Tibial nerve (tissue), 4 donors: ENCODE measurements around the gene CMKLR1. TPM values are rescaled to one million over a fixed set of nuclear protein-coding genes. Genes with fewer than 3 reads are reported as not detected.

Experiments used
- DNase-seq, 2 donors: peaks; one replicate each; pipeline ENCODE4 v3.0.0-alpha.2; 2019; ENCODE audit warnings: low spot score in 2 of 2
- H3K27ac ChIP-seq, 4 donors: fragments of 200-600 bp; sonication (generic) in 3 of 4; one replicate each; pipeline ENCODE4 v1.5.1; 2017 to 2019; ENCODE audit warnings: mild to moderate bottlenecking in 1 of 4
- H3K27me3 ChIP-seq, 2 donors: fragments of 200-600 bp; sonication (generic) in 1 of 2; one replicate each; pipeline versions ENCODE4 v1.5.1 to v1.6.0; 2017 to 2019
- H3K36me3 ChIP-seq, 3 donors: fragments of 200-600 bp; sonication (generic); one replicate each; pipeline ENCODE4 v1.5.1; 2018 to 2019
- H3K4me1 ChIP-seq, 4 donors: fragments of 200-600 bp; sonication (generic) in 3 of 4; one replicate each; pipeline ENCODE4 v1.5.1; 2017 to 2019
- H3K4me3 ChIP-seq, 4 donors: fragments of 200-600 bp; sonication (generic) in 3 of 4; one replicate each; pipeline ENCODE4 v1.5.1; 2017 to 2019; ENCODE audit warnings: mild to moderate bottlenecking in 1 of 4, moderate library complexity in 1 of 4
- H3K9me3 ChIP-seq, 4 donors: fragments of 200-600 bp; sonication (generic) in 3 of 4; one replicate each; pipeline ENCODE4 v1.5.1; 2017 to 2019
- CTCF ChIP-seq, 5 experiments: fragments of 200-600 bp in 3 of 5; fragments of 450-650 bp in 2 of 5; sonication (generic) in 3 of 5; IDR thresholded peaks; one replicate each; pipeline ENCODE4 v1.5.1; 2016 to 2019; ENCODE audit warnings: antibody characterized with exemption in 5 of 5, mild to moderate bottlenecking in 3 of 5, moderate library complexity in 2 of 5
- EP300 ChIP-seq, 2 donors: sonication (generic); formaldehyde crosslinking; IDR thresholded peaks; one replicate each; pipeline ENCODE4 v1.6.1; 2017; ENCODE audit warnings: antibody characterized with exemption in 2 of 2, mild to moderate bottlenecking in 1 of 2
- POLR2A ChIP-seq, 2 donors: fragments of 450-650 bp; IDR thresholded peaks; one replicate each; pipeline ENCODE4 v1.6.1; 2017; ENCODE audit warnings: antibody characterized with exemption in 2 of 2, mild to moderate bottlenecking in 2 of 2, moderate library complexity in 2 of 2
- WGBS, 2 donors: methylation state at CpG; one replicate each; pipeline ENCODE4 v1.1.5; 2018; 5-methylcytosine and 5-hydroxymethylcytosine counted together
- total RNA-seq, 4 donors: library from RNA; depleted of rRNA; stranded (reverse); fragments of >200 nt; gene quantifications; one replicate each; pipeline ENCODE4 v1.1.0, GENCODE V29; 2016

The CMKLR1 gene
- total RNA-seq, 4 donors from 2014 or later, result 7.1 to 23.2 (median 18.8) TPM

DNA sequence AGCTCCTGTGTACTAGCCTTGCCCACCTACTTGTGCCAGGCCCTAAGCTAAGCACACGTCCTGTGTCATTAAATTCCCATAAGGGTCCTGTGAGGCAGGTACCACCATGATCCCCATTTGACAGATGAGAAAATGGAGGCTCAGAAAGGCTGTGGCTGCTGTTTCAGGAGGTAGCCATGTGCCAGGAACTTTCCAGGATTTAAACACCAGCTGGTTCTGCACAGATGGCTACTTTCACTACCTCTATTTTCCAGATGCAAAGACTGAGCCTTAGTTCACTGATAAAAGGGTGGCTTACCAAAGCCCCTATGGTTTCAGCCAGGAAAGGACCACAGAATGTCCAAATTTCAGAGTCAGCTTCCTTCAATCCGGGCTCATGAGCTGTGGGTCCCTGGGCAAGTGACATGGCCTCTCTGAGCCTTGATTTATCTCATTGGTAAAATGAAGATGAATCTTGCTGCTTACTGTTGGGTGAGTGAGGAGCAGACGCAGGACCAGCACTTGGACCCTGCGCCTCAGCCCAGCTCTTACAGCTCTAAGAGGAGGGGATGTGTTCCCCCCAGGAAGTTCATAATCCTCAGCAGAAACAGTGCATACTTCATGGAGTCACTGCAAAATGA, 23.5 kb downstream of the CMKLR1 start:
- Histone ChIP-seq H3K36me3 (no peaks in the 10 kb centered on the region), H3K4me3 (no peak overlapping the region), H3K4me1 (peaks cover 0 to 42% (median 9%) of the 10 kb centered on the region in 4 donors), H3K27me3 (no peaks in the 10 kb centered on the region), H3K9me3 (no peaks in the 10 kb centered on the region), H3K27ac (peak overlapping the region in 3 of 4 donors; percentile 4 to 77 (median 29))
- WGBS, 2 donors, result 75 to 77% methylated on average over 4 of the region's 4 CpGs
- TF ChIP-seq CTCF (IDR thresholded peaks at IDR 0.05) (no peak), POLR2A (IDR thresholded peaks at IDR 0.05) (no peak), EP300 (IDR thresholded peaks at IDR 0.05) (no peak)
- DNase-seq, result no peak

DNA sequence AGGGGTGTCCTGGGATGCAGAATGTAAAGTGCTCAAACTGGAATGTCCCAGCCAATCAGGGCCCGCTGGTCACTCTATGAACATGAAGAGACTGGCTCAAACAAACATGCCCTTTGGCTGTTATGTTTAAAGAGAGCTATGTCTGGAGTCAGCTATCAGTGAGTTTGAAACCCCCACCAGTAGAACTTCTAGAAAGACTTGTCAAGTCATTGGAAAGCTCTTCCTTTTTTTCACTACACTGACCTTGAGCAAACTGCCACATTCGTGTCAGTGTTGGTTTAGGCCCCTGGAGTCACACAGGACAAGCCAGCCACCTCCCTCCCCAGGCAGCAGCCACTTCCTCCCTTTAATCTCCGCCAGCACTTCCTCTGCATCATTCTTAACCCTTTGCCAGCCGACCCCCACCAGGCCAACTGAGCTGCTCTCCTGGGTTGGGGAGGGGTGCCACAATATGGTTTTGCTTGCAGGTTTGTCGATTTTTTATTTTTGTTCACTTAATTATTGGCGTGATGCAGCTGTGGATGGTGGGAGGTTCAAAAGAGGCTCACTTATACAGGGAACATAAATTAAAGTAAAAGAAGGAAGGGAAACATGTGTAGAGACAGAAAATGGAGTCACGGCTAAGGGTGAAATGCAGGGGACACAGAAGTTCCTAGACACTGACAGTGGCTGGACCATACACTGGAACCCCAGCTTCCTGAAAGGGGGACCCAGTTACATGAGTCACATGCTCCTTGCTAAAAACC, 25.3 kb downstream of the CMKLR1 start:
- Histone ChIP-seq H3K9me3 (no peaks in the 10 kb centered on the region), H3K36me3 (no peaks in the 10 kb centered on the region), H3K27me3 (no peaks in the 10 kb centered on the region), H3K4me1 (peaks cover 0 to 56% (median 9%) of the 10 kb centered on the region in 4 donors), H3K27ac (peak overlapping the region in 3 of 4 donors; percentile 30 to 81 (median 48)), H3K4me3 (no peak overlapping the region)
- 37 to 46% methylated on average over 7 of the region's 7 CpGs for WGBS, 2 donors
- peak in 1 of 2 donors; percentile 28 for DNase-seq
- peak in 1 of 2 donors; percentile 39 for TF ChIP-seq EP300 (IDR thresholded peaks at IDR 0.05)
- TF ChIP-seq POLR2A (IDR thresholded peaks at IDR 0.05), result no peak

DNA sequence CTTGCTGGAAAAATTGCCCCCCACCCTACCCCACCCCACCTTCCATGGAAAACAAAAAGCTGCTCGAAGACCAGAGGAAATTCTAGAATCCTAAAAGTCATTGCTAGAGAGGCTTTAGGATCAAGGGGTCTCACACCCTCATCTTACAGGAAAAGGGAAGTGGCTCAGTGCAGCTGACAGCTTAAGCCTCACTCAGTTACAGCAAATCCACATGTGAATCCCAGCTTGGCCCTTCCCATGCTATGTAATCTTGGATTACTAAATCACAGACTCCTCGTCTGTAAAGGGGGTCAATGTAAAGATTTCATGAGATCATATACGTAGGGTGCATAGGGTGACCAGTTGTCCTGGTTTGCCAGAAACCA, 25.9 kb downstream of the CMKLR1 start:
- 39 to 40% methylated on average over 3 of the region's 3 CpGs for WGBS, 2 donors
- DNase-seq, result no peak
- Histone ChIP-seq H3K27ac (peak overlapping the region in 3 of 4 donors; percentile 30 to 81 (median 45)), H3K4me1 (peaks cover 0 to 59% (median 9%) of the 10 kb centered on the region in 4 donors), H3K27me3 (no peaks in the 10 kb centered on the region), H3K9me3 (no peaks in the 10 kb centered on the region), H3K36me3 (no peaks in the 10 kb centered on the region), H3K4me3 (no peak overlapping the region)
- no peak for TF ChIP-seq EP300 (IDR thresholded peaks at IDR 0.05)
- no peak for TF ChIP-seq POLR2A (IDR thresholded peaks at IDR 0.05)
- no peak for TF ChIP-seq CTCF (IDR thresholded peaks at IDR 0.05)

GRCh38 chr12:108312693-108313189, 26.4 kb downstream of the CMKLR1 start:
- H3K4me1 ChIP-seq, result peaks cover 0 to 63% (median 9%) of the 10 kb centered on the region in 4 donors
- no peak overlapping the region for H3K4me3 ChIP-seq
- no peak for DNase-seq
- peak overlapping the region in 3 of 4 donors; percentile 30 to 81 (median 45) for H3K27ac ChIP-seq
- TF ChIP-seq CTCF (IDR thresholded peaks at IDR 0.05), result no peak
- TF ChIP-seq EP300 (IDR thresholded peaks at IDR 0.05), result no peak
- no peak for TF ChIP-seq POLR2A (IDR thresholded peaks at IDR 0.05)
- H3K9me3 ChIP-seq, result no peaks in the 10 kb centered on the region
- no peaks in the 10 kb centered on the region for H3K27me3 ChIP-seq
- H3K36me3 ChIP-seq, result no peaks in the 10 kb centered on the region
- WGBS, 2 donors, result 52 to 63% methylated on average over 3 to 4 of the region's 5 CpGs

DNA sequence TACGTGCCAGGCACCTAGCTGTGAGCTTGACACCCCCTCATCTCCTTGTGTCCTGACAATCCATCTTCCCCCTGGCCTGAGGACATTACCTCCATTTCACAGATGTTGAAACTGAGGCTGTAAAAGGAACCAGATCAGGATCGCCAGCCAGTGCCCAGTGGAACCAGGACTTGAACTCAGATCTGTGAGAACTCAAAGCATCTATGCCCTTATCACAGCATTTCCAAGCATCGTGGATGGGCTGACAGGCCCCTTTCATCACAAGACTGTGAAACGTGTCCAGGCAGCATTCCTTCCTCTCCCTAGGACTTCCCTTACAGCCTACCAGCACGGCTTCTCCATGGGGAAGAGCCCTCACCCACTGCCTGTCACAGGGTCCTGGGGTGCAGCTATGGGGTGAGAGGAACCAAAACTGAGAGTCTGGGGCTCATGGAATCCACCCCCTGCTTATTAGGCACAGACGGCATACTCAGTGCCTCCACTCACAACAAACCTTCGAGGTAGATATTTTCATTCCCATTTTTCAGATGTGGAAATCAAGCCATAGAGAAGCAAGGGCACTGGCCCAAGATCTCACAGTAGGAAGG, 26.9 kb downstream of the CMKLR1 start:
- no peak for DNase-seq
- Histone ChIP-seq H3K27ac (peak overlapping the region in 2 of 4 donors; percentile 30 to 81), H3K27me3 (no peaks in the 10 kb centered on the region), H3K9me3 (no peaks in the 10 kb centered on the region), H3K4me3 (no peak overlapping the region), H3K36me3 (no peaks in the 10 kb centered on the region), H3K4me1 (peaks cover 0 to 69% (median 9%) of the 10 kb centered on the region in 4 donors)
- WGBS, 2 donors, result 76 to 77% methylated on average over 7 of the region's 7 CpGs
- TF ChIP-seq CTCF (IDR thresholded peaks at IDR 0.05) (no peak), EP300 (IDR thresholded peaks at IDR 0.05) (no peak), POLR2A (IDR thresholded peaks at IDR 0.05) (no peak)
